Parathyroid adenoma (tissue), 2 donors: ENCODE measurements around the gene LAP3.

Experiments
- H2AFZ ChIP-seq: fragments of 300-600 bp; sonication (generic); one replicate; pipeline ENCODE4 v1.7.0; 2017; ENCODE audit warnings: antibody characterized with exemption, mild to moderate bottlenecking
- H3K27ac ChIP-seq: fragments of 300-600 bp; sonication (generic); one replicate; pipeline ENCODE4 v1.7.0; 2017
- H3K27me3 ChIP-seq: fragments of 300-600 bp; sonication (generic); one replicate; pipeline ENCODE4 v1.7.0; 2017; ENCODE audit warnings: low read length; ENCODE audit not compliant: control insufficient read depth, insufficient read depth
- H3K36me3 ChIP-seq: fragments of 300-600 bp; sonication (generic); one replicate; pipeline ENCODE4 v1.7.0; 2017; ENCODE audit warnings: low read length; ENCODE audit not compliant: control insufficient read depth, insufficient read depth
- H3K4me1 ChIP-seq: fragments of 300-600 bp; sonication (generic); one replicate; pipeline ENCODE4 v1.7.0; 2017; ENCODE audit warnings: control low read depth
- H3K4me2 ChIP-seq: fragments of 300-600 bp; sonication (generic); one replicate; pipeline ENCODE4 v1.7.0; 2017; ENCODE audit warnings: low read length
- H3K4me3 ChIP-seq: fragments of 300-600 bp; sonication (generic); one replicate; pipeline ENCODE4 v1.7.0; 2017; ENCODE audit warnings: low read depth, low read length
- H3K79me2 ChIP-seq: fragments of 300-600 bp; sonication (generic); one replicate; pipeline ENCODE4 v1.7.0; 2017; ENCODE audit warnings: control low read depth
- H3K9ac ChIP-seq: fragments of 300-600 bp; sonication (generic); one replicate; pipeline ENCODE4 v1.7.0; 2017; ENCODE audit warnings: mild to moderate bottlenecking
- H3K9me3 ChIP-seq: fragments of 300-600 bp; sonication (generic); one replicate; pipeline ENCODE4 v1.7.0; 2017; ENCODE audit warnings: low read length; ENCODE audit not compliant: control insufficient read depth
- CTCF ChIP-seq: fragments of 300-600 bp; sonication (generic); IDR thresholded peaks from one replicate; pipeline ENCODE4 v1.7.0; 2017; ENCODE audit warnings: antibody characterized with exemption, mild to moderate bottlenecking
- donor health status: primary hyperparathyroidism.

LAP3 gene

DNA sequence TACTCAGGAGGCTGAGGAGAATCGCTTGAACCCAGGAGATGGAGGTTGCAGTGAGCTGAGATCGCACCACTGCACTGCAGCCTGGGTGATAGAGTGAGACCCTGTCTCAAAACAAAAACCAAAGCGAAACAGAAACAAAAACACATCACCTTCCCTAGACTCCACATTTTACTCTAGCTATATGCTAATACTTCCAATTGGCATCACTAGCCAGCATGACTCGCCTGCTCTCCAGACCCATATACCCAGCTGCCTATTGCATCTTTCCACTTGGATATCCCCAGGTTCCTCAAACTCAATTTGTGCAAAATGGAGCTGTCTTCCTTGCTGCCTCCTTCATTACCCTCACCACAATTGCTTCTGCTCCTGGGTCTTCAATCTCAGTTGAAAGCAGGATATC, 22.4 kb upstream of the LAP3 start:
- Histone ChIP-seq H3K27me3 (no peaks in the 10 kb centered on the region), H3K9ac (no peak overlapping the region), H3K36me3 (no peaks in the 10 kb centered on the region), H3K4me2 (no peak overlapping the region), H3K4me1 (no peaks in the 10 kb centered on the region), H3K27ac (no peak overlapping the region), H3K9me3 (no peaks in the 10 kb centered on the region), H3K79me2 (no peaks in the 10 kb centered on the region), H2AFZ (no peak overlapping the region), H3K4me3 (no peak overlapping the region)
- TF ChIP-seq CTCF: no peak

GRCh38 chr4:17556498-17556897, 20.5 kb upstream of the LAP3 start:
- no peaks in the 10 kb centered on the region for H3K9me3 ChIP-seq
- H3K36me3 ChIP-seq: no peaks in the 10 kb centered on the region
- no peak overlapping the region for H3K27ac ChIP-seq
- H2AFZ ChIP-seq: no peak overlapping the region
- H3K79me2 ChIP-seq: no peaks in the 10 kb centered on the region
- H3K9ac ChIP-seq: no peak overlapping the region
- H3K27me3 ChIP-seq: no peaks in the 10 kb centered on the region
- no peak overlapping the region for H3K4me3 ChIP-seq
- H3K4me2 ChIP-seq: no peak overlapping the region
- no peaks in the 10 kb centered on the region for H3K4me1 ChIP-seq
- no peak for TF ChIP-seq CTCF

DNA sequence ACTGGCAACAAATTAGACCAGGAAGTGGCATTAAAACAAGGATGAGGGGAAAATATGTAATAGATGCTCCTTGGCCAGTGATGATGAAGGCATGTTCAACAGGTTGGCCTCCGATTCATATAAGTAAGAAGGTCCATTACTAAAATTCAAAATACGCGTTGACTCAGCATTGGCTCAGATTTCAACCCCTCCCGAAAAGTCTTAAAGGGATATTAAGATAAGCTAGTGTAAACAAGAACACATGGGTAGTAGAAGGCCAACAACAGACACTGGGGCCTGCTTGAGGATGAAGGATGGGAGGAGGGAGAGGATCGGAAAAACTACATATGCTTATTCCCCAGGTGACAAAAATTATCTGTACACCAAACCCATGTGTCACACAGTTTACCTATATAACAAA, 19.1 kb upstream of the LAP3 start:
- no peak overlapping the region for H3K9ac ChIP-seq
- no peaks in the 10 kb centered on the region for H3K9me3 ChIP-seq
- no peaks in the 10 kb centered on the region for H3K4me1 ChIP-seq
- no peak overlapping the region for H3K27ac ChIP-seq
- no peaks in the 10 kb centered on the region for H3K27me3 ChIP-seq
- no peaks in the 10 kb centered on the region for H3K79me2 ChIP-seq
- H3K36me3 ChIP-seq: no peaks in the 10 kb centered on the region
- H2AFZ ChIP-seq: no peak overlapping the region
- no peak overlapping the region for H3K4me3 ChIP-seq
- no peak overlapping the region for H3K4me2 ChIP-seq
- no peak for TF ChIP-seq CTCF

DNA sequence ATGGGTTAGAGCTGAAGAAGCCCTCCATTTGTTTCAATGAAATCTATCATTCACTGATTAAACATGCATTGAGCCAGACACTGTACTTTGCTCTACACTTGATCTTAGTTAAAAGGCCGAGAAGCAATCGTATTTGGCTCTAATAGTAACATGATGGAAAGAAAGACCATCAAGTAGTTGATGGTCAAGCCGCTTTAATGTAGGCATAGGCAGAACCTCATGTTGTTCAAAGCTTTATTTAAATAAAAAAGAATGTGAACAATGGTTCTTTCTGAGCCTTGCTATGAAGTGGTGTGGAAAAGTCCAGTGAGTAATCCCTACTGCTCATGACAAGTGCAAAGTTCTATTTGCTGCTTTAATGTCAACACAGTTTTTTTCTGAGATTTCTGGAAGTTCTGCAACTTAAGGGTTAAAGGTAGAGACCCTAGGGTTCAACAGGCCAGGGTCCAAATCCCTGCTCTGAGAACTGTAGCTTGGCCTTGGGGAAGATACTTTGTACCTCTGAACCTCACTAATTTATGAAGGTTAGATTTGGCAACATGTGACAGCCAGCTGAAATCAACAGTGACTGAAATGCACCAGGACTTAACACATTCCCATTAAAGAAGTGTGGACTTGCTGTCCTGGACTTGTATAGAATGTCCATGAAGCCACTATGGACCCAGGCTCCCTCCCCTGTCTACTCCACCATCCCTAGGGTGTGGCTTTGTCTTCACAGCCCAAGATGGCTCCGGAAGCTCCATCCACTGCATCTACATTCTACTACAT, 17.9 kb upstream of the LAP3 start:
- no peak overlapping the region for H3K27ac ChIP-seq
- no peak overlapping the region for H3K9ac ChIP-seq
- no peaks in the 10 kb centered on the region for H3K27me3 ChIP-seq
- H3K36me3 ChIP-seq: no peaks in the 10 kb centered on the region
- no peak overlapping the region for H2AFZ ChIP-seq
- no peak for TF ChIP-seq CTCF
- H3K79me2 ChIP-seq: no peaks in the 10 kb centered on the region
- H3K4me3 ChIP-seq: no peak overlapping the region
- no peaks in the 10 kb centered on the region for H3K4me1 ChIP-seq
- H3K4me2 ChIP-seq: no peak overlapping the region
- H3K9me3 ChIP-seq: no peaks in the 10 kb centered on the region

DNA sequence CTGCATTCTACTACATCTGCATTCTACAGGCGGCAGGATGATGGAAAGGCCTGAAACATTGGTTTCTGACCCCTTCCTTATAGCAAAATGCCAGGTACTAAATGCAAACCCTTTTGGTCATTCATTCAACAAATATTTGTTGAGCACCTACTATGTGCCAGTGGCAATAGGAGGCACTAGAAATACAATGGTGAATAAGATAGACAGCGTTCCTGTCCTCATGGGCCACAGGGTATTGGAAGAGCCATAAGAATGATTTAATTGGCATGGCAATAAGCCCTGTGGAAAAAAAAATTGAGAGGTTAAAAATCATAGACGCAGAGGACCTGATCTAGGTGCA, 17.3 kb upstream of the LAP3 start:
- H3K4me2 ChIP-seq: no peak overlapping the region
- H3K4me3 ChIP-seq: no peak overlapping the region
- H3K27ac ChIP-seq: no peak overlapping the region
- H3K36me3 ChIP-seq: no peaks in the 10 kb centered on the region
- H3K9me3 ChIP-seq: no peaks in the 10 kb centered on the region
- no peaks in the 10 kb centered on the region for H3K4me1 ChIP-seq
- no peak for TF ChIP-seq CTCF
- H2AFZ ChIP-seq: no peak overlapping the region
- H3K9ac ChIP-seq: no peak overlapping the region
- H3K79me2 ChIP-seq: no peaks in the 10 kb centered on the region
- H3K27me3 ChIP-seq: no peaks in the 10 kb centered on the region
